22Rv1 (cell line): ENCODE data around the gene MPO.

Experiments used
- H3K27ac ChIP-seq: fragments of 450-650 bp; 2 replicates; pipeline ENCODE4 v1.5.1; 2017
- CTCF ChIP-seq: fragments of 450-650 bp; IDR thresholded peaks from 2 replicates; pipeline ENCODE4 v1.5.1; 2017; ENCODE audit warnings: mild to moderate bottlenecking
- ZFX ChIP-seq: fragments of 450-650 bp; IDR thresholded peaks from 2 replicates; pipeline ENCODE4 v1.6.1; 2017; ENCODE audit warnings: antibody characterized with exemption, borderline replicate concordance

The MPO gene

GRCh38 chr17:58268326-58268725 is 12.4 kb downstream of the MPO start:
- no peak overlapping the region for H3K27ac ChIP-seq
- TF ChIP-seq CTCF (no peak), ZFX (no peak)

DNA sequence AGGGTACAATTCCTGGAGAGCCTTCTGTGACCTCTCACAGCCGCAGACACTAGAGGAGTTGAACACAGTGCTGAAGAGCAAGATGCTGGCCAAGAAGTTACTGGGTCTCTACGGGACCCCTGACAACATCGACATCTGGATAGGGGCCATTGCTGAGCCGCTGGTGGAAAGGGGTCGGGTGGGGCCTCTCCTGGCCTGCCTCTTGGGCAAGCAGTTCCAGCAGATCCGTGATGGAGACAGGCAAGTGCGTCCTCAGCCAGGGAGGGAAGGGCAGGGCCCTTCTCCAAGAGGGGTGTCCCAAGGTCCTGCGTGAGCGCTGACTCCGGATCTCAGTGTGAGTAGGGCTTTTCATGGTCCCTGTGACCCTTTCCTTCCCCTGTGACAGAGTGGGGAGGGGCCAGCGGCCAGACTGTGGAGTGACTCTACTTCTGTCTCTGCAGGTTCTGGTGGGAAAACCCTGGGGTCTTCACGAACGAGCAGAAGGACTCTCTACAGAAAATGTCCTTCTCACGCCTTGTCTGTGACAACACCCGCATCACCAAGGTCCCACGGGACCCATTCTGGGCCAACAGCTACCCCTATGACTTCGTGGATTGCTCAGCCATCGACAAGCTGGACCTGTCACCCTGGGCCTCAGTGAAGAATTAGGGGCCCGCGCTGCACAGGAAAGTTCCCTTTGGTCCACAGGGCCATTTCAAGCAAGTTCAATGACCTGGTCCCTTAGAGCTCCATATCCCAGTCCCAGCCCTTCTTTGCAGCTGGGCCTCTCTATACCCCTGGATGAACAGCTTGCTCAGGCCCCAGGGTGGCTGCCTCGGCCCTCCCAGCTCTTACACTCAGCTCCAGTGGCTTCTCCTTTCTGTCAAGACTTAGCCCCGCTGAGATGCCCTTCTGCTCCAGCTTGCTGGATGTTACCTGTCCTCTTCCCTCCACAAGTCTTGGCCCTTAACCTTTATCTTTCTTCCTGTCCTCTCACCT is 13.1 kb downstream of the MPO start:
- H3K27ac ChIP-seq: no peak overlapping the region
- TF ChIP-seq ZFX (no peak), CTCF (no peak)

GRCh38 chr17:58265902-58266875 is 14.5 kb downstream of the MPO start:
- no peak overlapping the region for H3K27ac ChIP-seq
- TF ChIP-seq CTCF (no peak), ZFX (no peak)

DNA sequence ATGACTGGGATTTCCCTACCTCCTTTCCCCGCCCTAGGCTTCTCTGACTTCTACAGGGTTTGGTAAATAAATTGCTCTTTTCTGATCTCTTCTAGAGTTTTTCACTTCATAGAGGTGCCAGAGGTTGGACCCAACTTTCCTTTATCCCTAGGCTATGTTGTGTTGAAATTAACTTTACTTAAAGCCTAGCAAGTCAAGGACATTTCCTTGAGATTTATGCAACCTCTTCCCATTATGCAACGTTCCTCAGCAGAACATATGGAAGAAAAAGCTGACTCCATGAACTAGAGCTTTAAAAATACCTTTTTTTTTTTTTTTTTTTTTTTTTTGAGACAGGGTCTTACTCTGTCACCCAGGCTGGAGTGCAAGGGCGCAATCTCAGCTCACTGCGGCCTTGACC is 15.5 kb downstream of the MPO start:
- no peak for TF ChIP-seq ZFX
- no peak for TF ChIP-seq CTCF
- H3K27ac ChIP-seq: no peak overlapping the region

GRCh38 chr17:58264407-58265103 is 16.2 kb downstream of the MPO start:
- H3K27ac ChIP-seq: no peak overlapping the region
- TF ChIP-seq CTCF (no peak), ZFX (no peak)

DNA sequence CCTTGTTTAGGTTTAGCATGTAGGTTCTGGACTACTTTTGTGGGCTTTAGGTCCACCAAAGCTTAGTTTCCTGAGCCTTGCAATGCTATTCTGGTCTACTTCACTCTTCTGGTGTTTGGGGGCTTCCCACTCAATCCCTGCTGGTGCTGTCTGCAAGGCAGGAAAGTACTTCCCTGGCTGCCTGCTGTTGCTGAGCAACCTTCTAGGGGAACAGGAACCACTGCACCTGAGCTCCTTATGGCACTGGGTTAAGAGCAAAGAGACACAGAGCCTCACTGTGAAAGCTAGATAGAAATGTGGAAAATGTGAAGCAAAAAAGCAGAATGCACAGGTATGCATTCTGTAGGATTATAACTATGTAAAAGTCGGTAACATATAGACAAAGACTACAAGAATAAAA is 17.0 kb downstream of the MPO start:
- no peak for TF ChIP-seq ZFX
- TF ChIP-seq CTCF: no peak
- no peak overlapping the region for H3K27ac ChIP-seq
